Neutrophil (primary cell): ENCODE results near the gene C15orf39.

Source experiments
- H3K27ac ChIP-seq: fragments of 200-600 bp; sonication (generic); 2 replicates; pipeline ENCODE4 v1.5.1; 2016; ENCODE audit warnings: mild to moderate bottlenecking, moderate library complexity
- H3K27me3 ChIP-seq: fragments of 200-600 bp; sonication (generic); 2 replicates; pipeline ENCODE4 v1.6.0; 2016; ENCODE audit warnings: mild to moderate bottlenecking
- H3K36me3 ChIP-seq: fragments of 200-600 bp; sonication (generic); 2 replicates; pipeline ENCODE4 v1.5.1; 2017
- H3K4me1 ChIP-seq, 2 experiments: fragments of 200-600 bp in 1 of 2; sonication (generic) in 1 of 2; 1 replicate in 1 of 2; 2 replicates in 1 of 2; pipeline versions ENCODE4 v1.5.1 to v1.6.1; 2013 to 2016; ENCODE audit warnings: low read depth in 1 of 2, low read length in 1 of 2, mild to moderate bottlenecking in 1 of 2, moderate library complexity in 1 of 2; ENCODE audit not compliant: control insufficient read depth in 1 of 2, insufficient read depth in 1 of 2
- H3K4me3 ChIP-seq, 2 experiments: fragments of 200-600 bp in 1 of 2; sonication (generic) in 1 of 2; 1 replicate in 1 of 2; 2 replicates in 1 of 2; pipeline ENCODE4 v1.5.1; 2013 to 2016; ENCODE audit warnings: low read depth in 1 of 2, low read length in 1 of 2, mild to moderate bottlenecking in 1 of 2, moderate library complexity in 1 of 2
- H3K9me3 ChIP-seq: fragments of 200-600 bp; sonication (generic); 2 replicates; pipeline ENCODE4 v1.5.1; 2016
- TF ChIP-seq, protein P1 (sequence below): fragments of 200-600 bp; sonication (generic); IDR thresholded peaks from 2 replicates; pipeline ENCODE4 v1.5.1; 2016; ENCODE audit warnings: antibody characterized with exemption

C15orf39 gene

DNA sequence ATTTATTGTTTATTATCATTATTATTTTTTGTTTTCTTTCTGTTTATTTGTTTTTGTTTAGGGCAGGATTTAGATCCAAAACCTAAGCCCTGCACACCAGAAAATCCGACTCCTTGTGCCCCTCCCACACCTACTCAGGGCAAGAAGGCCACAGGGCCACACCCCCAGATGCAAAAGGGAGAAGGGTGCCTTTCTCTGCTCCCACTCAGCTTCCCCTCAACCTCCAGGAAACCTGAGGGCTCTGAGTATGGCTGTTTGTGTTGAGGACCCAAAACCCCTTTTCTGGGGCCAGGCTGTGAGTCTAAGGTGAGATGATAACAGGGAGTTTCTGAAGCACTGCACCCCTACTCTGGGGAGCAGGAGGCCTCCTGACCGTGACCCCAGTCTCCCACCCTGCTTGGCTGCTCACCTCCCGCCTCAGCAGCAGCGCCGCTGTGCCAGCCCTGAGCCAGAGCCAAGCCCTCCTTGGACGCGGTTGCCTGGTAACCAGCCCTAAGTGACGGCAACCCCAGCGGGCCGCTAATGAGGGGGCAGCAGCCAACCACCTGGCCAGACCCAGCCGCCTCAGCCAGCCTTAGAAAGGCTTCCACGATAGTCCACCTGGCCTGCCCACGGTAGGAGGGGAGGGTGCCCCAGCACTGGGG is 6.4 kb upstream of the C15orf39 start:
- Histone ChIP-seq H3K36me3 (no peaks in the 10 kb centered on the region), H3K4me1 (peaks cover 5 to 8% of the 10 kb centered on the region in 2 experiments), H3K27me3 (peaks cover 22% of the 10 kb centered on the region), H3K27ac (no peak overlapping the region), H3K9me3 (no peaks in the 10 kb centered on the region), H3K4me3 (no peak overlapping the region)
- TF ChIP-seq, protein P1, sequence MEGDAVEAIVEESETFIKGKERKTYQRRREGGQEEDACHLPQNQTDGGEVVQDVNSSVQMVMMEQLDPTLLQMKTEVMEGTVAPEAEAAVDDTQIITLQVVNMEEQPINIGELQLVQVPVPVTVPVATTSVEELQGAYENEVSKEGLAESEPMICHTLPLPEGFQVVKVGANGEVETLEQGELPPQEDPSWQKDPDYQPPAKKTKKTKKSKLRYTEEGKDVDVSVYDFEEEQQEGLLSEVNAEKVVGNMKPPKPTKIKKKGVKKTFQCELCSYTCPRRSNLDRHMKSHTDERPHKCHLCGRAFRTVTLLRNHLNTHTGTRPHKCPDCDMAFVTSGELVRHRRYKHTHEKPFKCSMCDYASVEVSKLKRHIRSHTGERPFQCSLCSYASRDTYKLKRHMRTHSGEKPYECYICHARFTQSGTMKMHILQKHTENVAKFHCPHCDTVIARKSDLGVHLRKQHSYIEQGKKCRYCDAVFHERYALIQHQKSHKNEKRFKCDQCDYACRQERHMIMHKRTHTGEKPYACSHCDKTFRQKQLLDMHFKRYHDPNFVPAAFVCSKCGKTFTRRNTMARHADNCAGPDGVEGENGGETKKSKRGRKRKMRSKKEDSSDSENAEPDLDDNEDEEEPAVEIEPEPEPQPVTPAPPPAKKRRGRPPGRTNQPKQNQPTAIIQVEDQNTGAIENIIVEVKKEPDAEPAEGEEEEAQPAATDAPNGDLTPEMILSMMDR = no peak

DNA sequence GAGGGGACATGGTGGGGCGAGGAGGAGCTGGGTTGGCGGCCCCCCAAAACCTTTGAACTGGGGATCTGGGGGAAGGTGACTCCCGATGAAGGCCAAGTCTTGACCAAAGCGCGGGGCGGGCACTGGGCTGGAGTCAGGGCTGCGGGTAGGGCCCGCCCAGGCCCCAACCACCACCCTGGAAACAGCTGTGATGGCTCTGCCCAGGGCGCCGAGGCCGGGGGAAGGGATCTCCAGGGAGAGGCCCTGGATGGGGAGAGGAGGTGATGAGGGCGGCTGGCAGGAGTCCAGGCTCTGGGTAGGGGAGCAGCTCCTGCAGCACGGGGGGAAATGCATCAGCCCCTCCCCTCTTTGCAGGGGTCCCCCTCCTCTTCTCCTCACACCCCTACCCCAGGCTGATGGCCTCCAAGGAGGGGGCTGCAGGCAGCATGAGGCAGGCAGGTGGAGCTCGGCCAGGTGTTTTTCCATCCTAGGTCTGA is 5.9 kb upstream of the C15orf39 start:
- H3K27me3 ChIP-seq = peaks cover 22% of the 10 kb centered on the region
- H3K27ac ChIP-seq = no peak overlapping the region
- no peaks in the 10 kb centered on the region for H3K9me3 ChIP-seq
- peaks cover 10 to 14% of the 10 kb centered on the region in 2 experiments for H3K4me1 ChIP-seq
- H3K36me3 ChIP-seq = no peaks in the 10 kb centered on the region
- H3K4me3 ChIP-seq = no peak overlapping the region
- TF ChIP-seq, protein P1 = no peak

DNA sequence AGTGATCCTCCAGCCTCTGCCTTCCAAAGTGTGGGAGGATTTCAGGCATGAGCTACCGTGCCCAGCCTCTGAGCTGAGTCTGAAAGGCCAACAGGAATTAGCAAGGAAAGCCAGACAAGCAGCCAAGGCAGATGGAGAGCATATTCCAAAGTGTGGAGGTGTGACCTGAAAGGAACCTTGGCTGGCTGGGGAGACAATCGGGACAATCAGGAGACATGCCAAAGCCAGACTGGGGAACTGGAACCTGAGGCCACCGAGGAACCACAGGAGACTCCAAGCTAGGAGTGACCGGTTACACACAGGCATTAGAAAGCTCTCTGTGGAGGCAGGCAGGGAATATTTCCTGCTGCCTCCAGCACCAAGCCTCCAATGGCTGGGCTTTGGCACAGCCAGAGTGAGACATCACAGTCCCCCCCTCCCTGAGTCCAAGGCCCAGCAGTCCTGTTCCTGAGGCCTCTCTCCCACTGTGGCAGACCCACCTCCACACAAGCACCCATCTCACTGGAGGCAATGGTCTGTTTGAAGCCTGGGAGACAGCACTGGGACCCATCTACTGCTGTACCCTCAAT is 4.5 kb upstream of the C15orf39 start:
- peaks cover 22% of the 10 kb centered on the region for H3K27me3 ChIP-seq
- no peak overlapping the region for H3K4me3 ChIP-seq
- H3K4me1 ChIP-seq = peaks cover 17 to 20% of the 10 kb centered on the region in 2 experiments
- no peak overlapping the region for H3K27ac ChIP-seq
- TF ChIP-seq, protein P1 = no peak
- no peaks in the 10 kb centered on the region for H3K9me3 ChIP-seq
- no peaks in the 10 kb centered on the region for H3K36me3 ChIP-seq

DNA sequence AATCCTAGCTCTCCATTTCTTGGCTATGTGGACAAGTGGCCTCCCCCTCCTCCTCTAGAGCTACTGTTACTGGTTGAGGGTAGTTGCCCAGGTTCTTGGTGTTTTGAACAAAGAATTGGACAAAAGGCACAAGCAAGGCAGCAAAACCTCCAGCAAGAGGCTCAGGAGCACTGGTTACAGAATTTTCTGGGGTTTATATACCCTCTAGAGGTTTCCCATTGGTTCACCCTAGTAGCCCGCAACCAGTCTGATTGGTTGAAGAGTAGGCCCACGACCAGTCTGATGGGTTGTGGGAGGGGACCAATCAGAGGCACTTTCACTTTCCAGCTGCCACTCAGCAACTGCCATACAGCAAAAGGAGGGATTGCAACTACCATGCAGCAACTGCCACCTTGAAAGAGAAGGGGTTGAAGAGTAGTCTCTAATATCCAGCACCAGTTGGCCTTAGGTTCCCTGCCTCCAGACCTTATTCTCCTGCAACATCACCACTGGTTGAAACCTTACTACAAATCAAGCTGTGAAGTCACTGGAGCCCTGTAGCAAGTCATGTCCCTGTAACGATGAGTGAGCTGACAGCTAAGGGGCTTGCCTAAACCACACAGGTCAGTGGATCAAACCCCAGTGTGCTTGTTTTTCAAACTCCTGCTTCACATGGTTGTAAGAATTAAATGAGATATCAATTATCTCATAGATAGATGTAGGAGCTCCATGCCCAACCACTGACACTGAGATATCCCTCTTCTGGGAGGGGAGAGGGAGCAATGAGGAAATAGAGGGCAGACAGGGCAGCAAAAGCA is 2.9 kb upstream of the C15orf39 start:
- Histone ChIP-seq H3K27ac (no peak overlapping the region), H3K4me3 (no peak overlapping the region), H3K4me1 (peaks cover 24 to 27% of the 10 kb centered on the region in 2 experiments), H3K9me3 (no peaks in the 10 kb centered on the region), H3K27me3 (peaks cover 22% of the 10 kb centered on the region), H3K36me3 (peaks cover 9% of the 10 kb centered on the region)
- TF ChIP-seq, protein P1 = no peak

DNA sequence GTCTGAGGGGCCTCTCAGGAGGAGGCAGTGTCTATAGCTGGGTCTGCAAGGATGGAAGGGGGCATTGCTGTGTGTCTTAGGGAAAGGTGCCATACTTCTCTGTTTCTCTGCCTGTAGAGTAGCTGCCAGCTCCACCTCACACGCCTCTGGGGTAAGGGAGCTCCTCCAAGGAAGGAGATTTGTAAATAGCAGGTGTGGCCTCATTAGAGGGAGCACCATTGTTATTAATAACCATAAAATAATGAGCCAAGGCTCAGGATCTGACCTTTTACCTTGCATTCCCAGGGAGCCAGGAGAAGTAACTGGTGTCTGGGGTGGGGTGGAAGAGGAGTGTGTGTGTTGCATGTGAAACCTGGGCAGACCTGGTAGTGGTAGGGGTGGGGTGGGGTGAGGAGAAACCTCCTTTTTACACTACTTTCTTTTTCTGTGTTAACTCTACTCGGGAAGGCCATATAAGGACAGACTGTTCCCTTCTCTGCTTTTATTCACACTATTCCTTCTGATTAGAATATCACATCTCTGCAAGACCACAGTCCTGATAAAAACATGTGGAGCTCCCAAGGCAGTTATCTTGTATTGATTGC is 2.2 kb upstream of the C15orf39 start:
- TF ChIP-seq, protein P1 = no peak
- H3K9me3 ChIP-seq = no peaks in the 10 kb centered on the region
- peaks cover 21% of the 10 kb centered on the region for H3K27me3 ChIP-seq
- H3K4me1 ChIP-seq = peaks cover 31 to 34% of the 10 kb centered on the region in 2 experiments
- peaks cover 13% of the 10 kb centered on the region for H3K36me3 ChIP-seq
- H3K27ac ChIP-seq = no peak overlapping the region
- no peak overlapping the region for H3K4me3 ChIP-seq
